NCI-H524 (cell line): ENCODE data around the gene SMG9.

Source experiments
- DNase-seq, 2 experiments: peaks; one replicate each; lab custom pipeline; 2025; lab: John Stamatoyannopoulos, UW

Gene SMG9

DNA sequence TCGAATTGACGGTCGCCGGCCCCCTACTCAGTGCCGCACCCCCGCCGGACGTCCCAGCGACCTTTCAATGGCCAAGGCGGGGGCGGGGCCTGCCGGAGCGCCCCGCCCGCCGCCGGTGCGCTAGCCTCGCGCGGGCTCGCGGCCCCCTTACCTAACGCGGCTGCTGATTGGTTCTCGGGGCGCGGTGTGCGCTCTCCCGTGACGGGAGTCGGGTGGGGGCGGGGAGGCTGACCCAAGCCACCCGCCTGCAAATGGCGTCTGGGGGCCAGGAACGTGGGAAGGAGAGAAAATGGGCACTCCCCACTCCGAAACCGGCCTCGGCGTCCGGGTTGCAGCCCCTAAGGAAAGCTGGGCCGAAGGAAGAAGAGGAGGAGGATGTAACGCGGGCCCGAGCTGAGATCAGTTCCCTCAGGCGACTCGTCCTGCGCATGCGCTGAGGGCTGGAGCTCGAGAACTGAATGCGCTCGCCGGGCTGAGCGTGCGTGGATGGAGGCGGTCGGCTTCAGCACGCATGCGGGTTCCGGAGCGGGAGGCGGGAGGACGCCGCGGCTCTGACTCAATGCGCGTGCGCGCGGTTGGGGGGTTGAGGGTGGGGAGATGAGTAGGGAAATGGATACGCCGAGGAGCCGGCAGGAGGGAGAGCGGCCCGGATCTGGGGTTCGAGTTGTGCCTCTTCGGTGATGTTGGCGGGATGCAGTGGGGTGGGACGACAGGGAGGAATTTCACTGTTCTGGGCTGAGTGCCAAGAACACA, at the start of gene SMG9:
Gene SMG9 (minus strand): TSS at position 460 of the 753 bp plus-strand sequence. CDS start 4,221 bp downstream, outside the sequence.
- DNase-seq = peak; percentile 94

- DNase-seq = no peak
Measured at GRCh38 chr19:43804432-43804831, 49.7 kb upstream of the SMG9 start.

DNA sequence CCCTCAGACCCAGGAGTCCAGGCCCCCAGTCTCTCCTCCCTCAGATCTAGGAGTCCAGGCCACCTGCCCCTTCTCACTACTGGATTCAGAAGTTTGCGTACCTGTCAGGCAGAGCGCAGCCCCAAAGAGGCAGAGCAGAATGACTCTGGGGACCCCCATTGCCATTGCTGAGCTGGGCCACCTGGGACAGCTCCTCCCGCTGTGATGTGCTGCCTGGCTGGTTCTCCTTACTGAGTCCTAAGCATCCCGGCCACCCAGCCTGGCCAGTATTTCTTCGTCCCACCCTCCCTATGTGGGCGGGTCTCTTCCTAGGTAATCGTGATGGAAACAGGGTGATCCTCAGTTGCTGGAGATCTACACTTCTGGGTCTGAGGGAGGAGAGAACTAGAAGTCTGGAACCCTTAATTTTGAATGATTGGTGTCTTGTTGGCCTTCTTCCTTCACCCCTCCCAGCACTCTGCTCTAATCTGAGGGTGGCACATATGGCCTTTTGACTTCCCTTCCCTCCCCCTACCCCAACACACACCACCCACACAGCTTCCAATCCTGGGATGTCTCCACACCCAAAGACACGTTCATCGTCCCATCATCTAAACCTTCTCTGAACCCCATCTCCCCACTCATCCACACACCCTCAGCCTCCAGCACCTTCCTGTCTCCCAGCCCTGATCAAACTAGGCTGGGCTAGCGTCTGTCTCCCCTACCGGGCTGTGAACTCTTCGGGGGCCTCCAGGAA, 47.6 kb upstream of the SMG9 start, which contains the start of gene LYPD5:
Gene LYPD5 (minus strand): TSS at position 232 of the 736 bp plus-strand sequence. CDS start 67 bp downstream, at position 165.
- no peak for DNase-seq

GRCh38 chr19:43799502-43800142, 44.9 kb upstream of the SMG9 start:
- no peak for DNase-seq

- no peak for DNase-seq
Measured at GRCh38 chr19:43798546-43799409, 44.0 kb upstream of the SMG9 start.

DNA sequence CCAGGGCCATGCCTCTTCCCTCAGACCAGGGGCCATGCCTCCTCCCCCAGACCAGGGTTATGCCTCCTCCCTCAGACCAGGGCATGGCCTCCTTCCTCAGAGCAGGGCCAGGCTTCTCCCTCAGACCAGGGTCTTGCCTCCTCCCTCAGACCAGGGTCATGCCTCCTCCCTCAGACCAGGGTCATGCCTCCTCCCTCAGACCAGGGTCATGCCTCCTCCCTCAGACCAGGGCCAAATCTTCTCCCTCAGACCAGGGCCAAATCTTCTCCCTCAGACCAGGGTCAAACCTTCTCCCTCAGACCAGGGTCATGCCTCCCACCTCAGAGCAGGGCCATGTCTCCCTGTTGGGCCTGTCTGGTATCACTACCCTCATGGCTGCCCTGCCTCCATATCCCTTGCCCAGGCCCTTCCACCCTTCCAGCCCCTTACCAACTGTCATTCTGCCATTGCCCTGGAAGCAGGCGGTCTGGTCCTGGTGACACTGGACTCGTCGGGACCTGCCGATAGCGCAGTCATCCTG, 43.3 kb upstream of the SMG9 start:
- DNase-seq = no peak

- no peak for DNase-seq
Measured at GRCh38 chr19:43797556-43797955, 42.8 kb upstream of the SMG9 start.

- no peak for DNase-seq
Measured at GRCh38 chr19:43797118-43797517, 42.4 kb upstream of the SMG9 start.

GRCh38 chr19:43790587-43790986, 35.8 kb upstream of the SMG9 start:
- DNase-seq = no peak

- no peak for DNase-seq
Measured at GRCh38 chr19:43789029-43789428, 34.3 kb upstream of the SMG9 start.

DNA sequence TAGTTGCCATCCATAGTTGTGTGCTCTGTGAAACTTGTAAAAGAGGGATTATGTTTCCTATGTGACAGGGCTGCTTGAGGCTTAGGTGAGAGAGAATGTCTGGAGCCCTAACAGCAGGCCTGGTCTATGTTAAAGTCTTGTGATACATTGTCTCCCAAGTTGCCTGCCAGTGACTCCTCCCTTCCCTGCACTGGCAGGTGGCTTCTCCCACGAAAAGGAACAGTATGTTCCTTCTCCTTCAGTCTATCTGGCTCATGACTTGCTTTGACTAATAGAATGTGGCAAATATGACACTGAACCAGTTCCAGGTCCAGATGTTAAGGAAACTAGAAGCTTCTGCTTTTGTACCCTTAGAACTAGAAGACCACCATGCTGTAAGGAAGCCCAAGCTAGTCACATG, 31.9 kb upstream of the SMG9 start:
- no peak for DNase-seq

- peak; percentile 26 to 52 for DNase-seq
Measured at GRCh38 chr19:43784981-43785808, 30.4 kb upstream of the SMG9 start.

GRCh38 chr19:43784241-43784980, 29.6 kb upstream of the SMG9 start:
- DNase-seq = no peak

- DNase-seq = no peak
Measured at GRCh38 chr19:43783636-43784035, 28.9 kb upstream of the SMG9 start.

DNA sequence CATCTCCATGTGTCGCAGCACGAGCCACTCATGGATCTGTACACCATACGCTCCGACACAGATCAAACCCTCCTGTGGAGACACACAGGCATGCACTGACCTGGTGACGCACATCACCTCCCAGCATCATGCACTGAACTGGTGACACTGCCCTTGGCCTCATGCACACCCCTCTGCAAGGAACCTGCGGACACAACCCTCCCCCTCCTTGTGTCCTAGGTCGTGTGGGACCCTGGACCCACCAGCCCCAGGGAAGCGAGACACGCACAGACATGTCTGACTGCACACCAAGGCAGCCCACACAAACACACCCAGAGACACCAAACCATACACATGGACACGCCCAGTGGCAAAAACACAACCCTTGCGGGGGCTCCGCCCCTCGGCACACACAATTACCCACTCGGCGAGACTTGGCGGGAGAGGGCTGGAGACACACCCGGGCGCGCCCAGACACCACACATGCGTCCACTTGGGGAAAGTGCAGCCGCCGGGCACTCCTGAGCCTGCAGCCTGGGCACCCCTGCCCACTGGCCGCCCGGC, 28.0 kb upstream of the SMG9 start:
- no peak for DNase-seq

DNA sequence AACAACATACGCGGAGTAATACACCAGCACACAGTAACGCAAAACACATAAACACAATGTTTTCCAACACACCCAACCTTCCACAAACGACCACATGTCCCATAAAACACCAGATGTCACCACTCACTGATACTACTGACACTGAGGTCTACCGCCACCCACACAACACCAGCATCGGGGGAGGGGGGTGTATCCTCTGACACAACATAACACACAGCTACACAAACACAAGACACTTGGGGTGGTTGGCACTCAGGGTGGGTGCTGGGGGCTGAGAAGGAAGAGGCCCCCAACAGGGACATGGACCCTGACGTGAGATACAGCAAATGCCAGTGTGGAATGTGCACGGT, 27.5 kb upstream of the SMG9 start:
- DNase-seq = no peak

GRCh38 chr19:43781630-43782310, 27.0 kb upstream of the SMG9 start:
- DNase-seq = no peak

- no peak for DNase-seq
Measured at GRCh38 chr19:43780706-43781525, 26.2 kb upstream of the SMG9 start, which contains the start of gene KCNN4. TSS of gene KCNN4 (minus strand) at chr19:43780973. CDS start at chr19:43780861, 112 bp downstream.
